ENCODE measurements around the gene FNDC1.
"Not testable (repeated sequence)": the region's sequence is repeated elsewhere in the genome, so short reads cannot be mapped to it uniquely, and the experiment has no call there.

The FNDC1 gene

GRCh38 chr6:159279790-159280277 lies 110.6 kb downstream of the FNDC1 start:
- no peak for ATAC-seq (replicated peaks; ENCODE audit: extremely low read depth, poor library complexity, severe bottlenecking)
- no peaks in the 10 kb centered on the region for H3K4me1 Mint-ChIP-seq
- no peak for DNase-seq (ENCODE audit: low spot score in 2 of 2)
- no peaks in the 10 kb centered on the region for H3K36me3 Mint-ChIP-seq (ENCODE audit: insufficient read depth)
- no peak overlapping the region for H3K27ac Mint-ChIP-seq (ENCODE audit: low read depth)
- peaks cover 37% of the 10 kb centered on the region for H3K27me3 Mint-ChIP-seq
- no peak overlapping the region for H3K4me3 Mint-ChIP-seq
- no peaks in the 10 kb centered on the region for H3K9me3 Mint-ChIP-seq

DNA sequence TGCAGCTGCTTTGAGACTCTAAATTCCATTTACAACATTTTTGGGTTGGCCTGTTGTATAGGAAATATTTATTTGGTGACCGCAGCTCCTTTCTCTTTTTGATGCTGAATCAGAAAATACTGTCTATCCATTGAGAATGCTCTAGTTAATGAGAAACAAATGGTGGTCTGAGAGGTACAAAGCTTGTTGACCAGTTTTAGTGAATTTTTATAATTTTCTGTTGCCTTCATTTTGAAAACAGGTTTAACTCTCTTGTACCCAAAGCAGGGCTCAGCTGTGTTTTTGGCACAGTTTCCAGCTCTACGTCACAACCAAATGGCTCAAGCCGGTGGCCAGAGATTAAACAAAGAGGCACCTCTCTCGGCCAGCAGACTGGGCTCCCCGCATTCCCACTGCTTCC lies 113.2 kb downstream of the FNDC1 start:
- Mint-ChIP-seq H3K27me3 (peaks cover 42% of the 10 kb centered on the region), H3K4me3 (no peak overlapping the region), H3K36me3 (ENCODE audit: insufficient read depth) (no peaks in the 10 kb centered on the region), H3K27ac (ENCODE audit: low read depth) (no peak overlapping the region), H3K9me3 (no peaks in the 10 kb centered on the region), H3K4me1 (no peaks in the 10 kb centered on the region)
- ATAC-seq (replicated peaks; ENCODE audit: extremely low read depth, poor library complexity, severe bottlenecking) = no peak
- DNase-seq (ENCODE audit: low spot score in 2 of 2) = no peak

DNA sequence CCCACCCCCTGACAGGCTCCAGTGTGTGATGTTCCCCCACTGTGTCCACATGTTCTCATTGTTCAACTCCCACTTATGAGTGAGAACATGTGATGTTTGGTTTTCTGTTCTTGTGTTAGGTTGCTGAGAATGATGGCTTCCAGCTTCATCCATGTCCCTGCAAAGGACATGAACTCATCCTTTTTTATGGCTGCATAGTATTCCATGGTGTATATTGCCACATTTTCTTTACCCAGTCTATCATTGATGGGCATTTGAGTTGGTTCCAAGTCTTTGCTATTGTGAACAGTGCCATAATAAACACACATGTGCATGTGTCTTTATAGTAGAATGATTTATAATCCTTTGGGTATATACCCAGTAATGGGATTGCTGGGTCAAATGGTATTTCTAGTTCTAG lies 115.5 kb downstream of the FNDC1 start:
- H3K27ac Mint-ChIP-seq (ENCODE audit: low read depth); H3K9me3 Mint-ChIP-seq; ATAC-seq (replicated peaks; ENCODE audit: extremely low read depth, poor library complexity, severe bottlenecking); H3K4me3 Mint-ChIP-seq; H3K36me3 Mint-ChIP-seq (ENCODE audit: insufficient read depth); DNase-seq (ENCODE audit: low spot score in 2 of 2); H3K4me1 Mint-ChIP-seq: not testable (repeated sequence)
- peaks cover 47% of the 10 kb centered on the region for H3K27me3 Mint-ChIP-seq

GRCh38 chr6:159298840-159299239 lies 129.6 kb downstream of the FNDC1 start:
- Mint-ChIP-seq H3K9me3 (no peaks in the 10 kb centered on the region), H3K27ac (ENCODE audit: low read depth) (no peak overlapping the region), H3K36me3 (ENCODE audit: insufficient read depth) (no peaks in the 10 kb centered on the region), H3K4me1 (no peaks in the 10 kb centered on the region), H3K4me3 (no peak overlapping the region), H3K27me3 (peaks cover 86% of the 10 kb centered on the region)
- no peak for ATAC-seq (replicated peaks; ENCODE audit: extremely low read depth, poor library complexity, severe bottlenecking)
- no peak for DNase-seq (ENCODE audit: low spot score in 2 of 2)

GRCh38 chr6:159299566-159299965 lies 130.4 kb downstream of the FNDC1 start:
- no peak overlapping the region for H3K4me3 Mint-ChIP-seq
- no peak overlapping the region for H3K27ac Mint-ChIP-seq (ENCODE audit: low read depth)
- DNase-seq (ENCODE audit: low spot score in 2 of 2) (no peak), ATAC-seq (replicated peaks; ENCODE audit: extremely low read depth, poor library complexity, severe bottlenecking) (no peak)
- no peaks in the 10 kb centered on the region for H3K4me1 Mint-ChIP-seq
- no peaks in the 10 kb centered on the region for H3K36me3 Mint-ChIP-seq (ENCODE audit: insufficient read depth)
- H3K9me3 Mint-ChIP-seq = no peaks in the 10 kb centered on the region
- peaks cover 86% of the 10 kb centered on the region for H3K27me3 Mint-ChIP-seq

DNA sequence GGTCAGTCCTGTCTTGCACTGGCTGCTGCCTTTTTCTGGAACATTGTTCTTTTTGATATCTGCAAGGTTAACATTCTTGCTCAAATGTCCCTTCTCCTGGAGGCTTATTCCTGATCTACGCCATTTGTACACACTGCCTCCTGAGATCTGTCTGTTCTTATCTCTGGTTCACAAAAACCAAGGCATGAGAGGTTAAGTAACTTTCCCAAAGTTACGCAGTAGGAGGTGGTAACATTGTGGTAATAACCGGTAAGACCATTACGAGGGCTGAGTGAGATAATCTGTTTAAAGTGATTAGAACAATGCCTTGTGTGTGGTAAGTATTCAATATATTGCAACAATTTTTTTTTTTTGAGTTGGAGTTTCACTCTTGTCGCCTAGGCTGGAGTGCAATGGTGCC lies 132.1 kb downstream of the FNDC1 start:
- ATAC-seq (replicated peaks; ENCODE audit: extremely low read depth, poor library complexity, severe bottlenecking) (no peak), DNase-seq (ENCODE audit: low spot score in 2 of 2) (no peak)
- no peaks in the 10 kb centered on the region for H3K9me3 Mint-ChIP-seq
- H3K4me1 Mint-ChIP-seq = no peaks in the 10 kb centered on the region
- H3K36me3 Mint-ChIP-seq (ENCODE audit: insufficient read depth) = no peaks in the 10 kb centered on the region
- peaks cover 86% of the 10 kb centered on the region for H3K27me3 Mint-ChIP-seq
- no peak overlapping the region for H3K4me3 Mint-ChIP-seq
- no peak overlapping the region for H3K27ac Mint-ChIP-seq (ENCODE audit: low read depth)

GRCh38 chr6:159301810-159302593 lies 132.8 kb downstream of the FNDC1 start:
- H3K27me3 Mint-ChIP-seq = peaks cover 86% of the 10 kb centered on the region
- DNase-seq (ENCODE audit: low spot score in 2 of 2) = no peak
- H3K4me3 Mint-ChIP-seq = no peak overlapping the region
- H3K36me3 Mint-ChIP-seq (ENCODE audit: insufficient read depth) = no peaks in the 10 kb centered on the region
- H3K27ac Mint-ChIP-seq (ENCODE audit: low read depth) = no peak overlapping the region
- no peaks in the 10 kb centered on the region for H3K4me1 Mint-ChIP-seq
- no peaks in the 10 kb centered on the region for H3K9me3 Mint-ChIP-seq
- ATAC-seq (replicated peaks; ENCODE audit: extremely low read depth, poor library complexity, severe bottlenecking) = no peak

GRCh38 chr6:159302594-159302992 lies 133.4 kb downstream of the FNDC1 start:
- peaks cover 82% of the 10 kb centered on the region for H3K27me3 Mint-ChIP-seq
- no peaks in the 10 kb centered on the region for H3K4me1 Mint-ChIP-seq
- H3K9me3 Mint-ChIP-seq = no peaks in the 10 kb centered on the region
- ATAC-seq (replicated peaks; ENCODE audit: extremely low read depth, poor library complexity, severe bottlenecking) (no peak), DNase-seq (ENCODE audit: low spot score in 2 of 2) (no peak)
- H3K27ac Mint-ChIP-seq (ENCODE audit: low read depth) = no peak overlapping the region
- no peak overlapping the region for H3K4me3 Mint-ChIP-seq
- no peaks in the 10 kb centered on the region for H3K36me3 Mint-ChIP-seq (ENCODE audit: insufficient read depth)

GRCh38 chr6:159303159-159303558 lies 134.0 kb downstream of the FNDC1 start:
- no peaks in the 10 kb centered on the region for H3K9me3 Mint-ChIP-seq
- no peaks in the 10 kb centered on the region for H3K36me3 Mint-ChIP-seq (ENCODE audit: insufficient read depth)
- H3K27me3 Mint-ChIP-seq = peaks cover 76% of the 10 kb centered on the region
- no peaks in the 10 kb centered on the region for H3K4me1 Mint-ChIP-seq
- no peak for ATAC-seq (replicated peaks; ENCODE audit: extremely low read depth, poor library complexity, severe bottlenecking)
- H3K27ac Mint-ChIP-seq (ENCODE audit: low read depth) = no peak overlapping the region
- no peak overlapping the region for H3K4me3 Mint-ChIP-seq
- DNase-seq (ENCODE audit: low spot score in 2 of 2) = no peak

GRCh38 chr6:159303784-159304183 lies 134.6 kb downstream of the FNDC1 start:
- Mint-ChIP-seq H3K4me3 (no peak overlapping the region), H3K27me3 (peaks cover 70% of the 10 kb centered on the region), H3K9me3 (no peaks in the 10 kb centered on the region), H3K4me1 (no peaks in the 10 kb centered on the region), H3K36me3 (ENCODE audit: insufficient read depth) (no peaks in the 10 kb centered on the region), H3K27ac (ENCODE audit: low read depth) (no peak overlapping the region)
- ATAC-seq (replicated peaks; ENCODE audit: extremely low read depth, poor library complexity, severe bottlenecking) = no peak
- no peak for DNase-seq (ENCODE audit: low spot score in 2 of 2)

DNA sequence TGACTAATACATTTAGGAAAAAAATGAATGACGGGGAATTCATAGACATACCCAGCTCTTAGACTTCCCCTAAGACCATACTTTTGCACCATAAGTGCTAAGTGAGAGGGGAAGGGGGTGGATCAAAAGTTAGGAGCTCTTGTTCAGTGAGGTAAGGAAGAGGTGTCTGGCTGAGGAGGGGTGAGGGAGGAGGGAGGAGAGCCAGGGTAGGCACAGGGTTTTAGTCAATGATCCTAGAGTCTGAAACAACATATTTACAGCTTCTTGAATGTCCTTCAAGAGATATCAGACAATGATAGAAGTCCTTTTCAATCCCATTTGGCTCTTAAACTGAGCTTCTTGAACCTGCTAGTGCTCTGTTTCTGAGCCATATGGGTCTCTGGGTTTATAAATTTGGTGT lies 135.4 kb downstream of the FNDC1 start:
- no peak for DNase-seq (ENCODE audit: low spot score in 2 of 2)
- H3K36me3 Mint-ChIP-seq (ENCODE audit: insufficient read depth) = no peaks in the 10 kb centered on the region
- peaks cover 62% of the 10 kb centered on the region for H3K27me3 Mint-ChIP-seq
- H3K4me3 Mint-ChIP-seq = no peak overlapping the region
- H3K9me3 Mint-ChIP-seq = no peaks in the 10 kb centered on the region
- no peak overlapping the region for H3K27ac Mint-ChIP-seq (ENCODE audit: low read depth)
- no peaks in the 10 kb centered on the region for H3K4me1 Mint-ChIP-seq
- ATAC-seq (replicated peaks; ENCODE audit: extremely low read depth, poor library complexity, severe bottlenecking) = no peak

GRCh38 chr6:159305159-159305558 lies 136.0 kb downstream of the FNDC1 start:
- ATAC-seq (replicated peaks; ENCODE audit: extremely low read depth, poor library complexity, severe bottlenecking) (no peak), DNase-seq (ENCODE audit: low spot score in 2 of 2) (no peak)
- H3K9me3 Mint-ChIP-seq = no peaks in the 10 kb centered on the region
- no peaks in the 10 kb centered on the region for H3K4me1 Mint-ChIP-seq
- H3K4me3 Mint-ChIP-seq = no peak overlapping the region
- H3K27ac Mint-ChIP-seq (ENCODE audit: low read depth) = no peak overlapping the region
- H3K27me3 Mint-ChIP-seq = peaks cover 59% of the 10 kb centered on the region
- H3K36me3 Mint-ChIP-seq (ENCODE audit: insufficient read depth) = no peaks in the 10 kb centered on the region

GRCh38 chr6:159305804-159306537 lies 136.8 kb downstream of the FNDC1 start:
- Mint-ChIP-seq H3K9me3 (no peaks in the 10 kb centered on the region), H3K36me3 (ENCODE audit: insufficient read depth) (no peaks in the 10 kb centered on the region), H3K27me3 (peaks cover 53% of the 10 kb centered on the region), H3K4me3 (no peak overlapping the region), H3K4me1 (no peaks in the 10 kb centered on the region), H3K27ac (ENCODE audit: low read depth) (no peak overlapping the region)
- ATAC-seq (replicated peaks; ENCODE audit: extremely low read depth, poor library complexity, severe bottlenecking) = no peak
- DNase-seq (ENCODE audit: low spot score in 2 of 2) = no peak
